ENCODE results near the gene ARHGEF10L.

Gene ARHGEF10L

DNA sequence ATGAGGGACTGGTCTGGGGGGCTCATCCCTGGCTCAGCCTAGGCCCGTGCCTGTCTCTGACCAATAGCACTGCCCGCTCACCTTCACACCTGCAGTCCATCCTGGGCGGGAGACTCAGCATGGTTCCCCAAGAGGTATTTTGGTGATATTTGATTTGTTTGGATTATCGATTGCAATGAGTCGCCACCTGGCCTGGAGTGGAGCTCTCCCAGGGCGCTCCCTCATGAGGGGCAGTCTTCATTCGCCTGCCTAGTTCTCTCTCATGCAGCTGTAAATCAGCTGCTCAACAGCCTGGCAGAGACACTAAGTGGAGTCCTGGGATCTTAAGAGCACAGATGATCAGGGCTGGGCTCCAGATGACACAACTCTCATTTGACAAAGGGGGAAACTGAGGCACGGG is 125.6 kb downstream of the ARHGEF10L start:
- no peak for DNase-seq

DNA sequence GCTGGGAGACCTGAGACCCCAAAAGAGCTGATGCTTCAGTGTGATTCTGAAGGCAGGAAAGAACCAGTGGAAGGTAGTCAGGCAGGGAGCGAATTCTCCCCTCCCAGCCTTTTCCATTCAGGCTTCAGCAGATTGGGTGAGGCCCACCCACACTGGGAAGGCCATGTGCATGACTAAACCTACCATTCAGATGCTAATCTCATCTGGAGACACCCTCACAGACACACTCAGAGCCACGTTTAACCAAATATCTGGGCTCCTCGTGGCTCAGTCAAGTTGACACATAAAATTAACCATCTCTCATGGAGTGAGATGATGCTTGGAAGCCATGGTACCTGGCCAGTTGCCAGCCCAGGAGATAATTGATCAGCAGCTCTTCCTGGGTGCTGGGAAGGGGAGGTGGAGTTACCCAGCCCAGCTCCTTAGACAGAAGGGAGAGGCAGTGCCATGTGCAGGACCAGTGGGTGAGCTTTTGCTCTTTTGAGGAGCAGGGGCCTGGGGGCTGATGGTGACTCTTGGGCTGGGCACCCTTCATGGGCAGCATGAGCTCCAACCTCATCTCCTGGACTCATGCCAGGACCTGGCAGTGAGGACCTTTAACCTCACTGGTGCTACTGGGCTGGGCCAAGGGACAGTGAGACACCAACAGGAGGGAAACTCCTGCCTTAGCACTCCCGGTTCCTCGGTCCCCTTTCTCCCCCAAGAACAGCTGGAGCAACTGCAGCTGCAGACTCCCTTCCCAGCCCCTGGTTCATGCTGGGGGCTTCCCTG is 126.6 kb downstream of the ARHGEF10L start:
- DNase-seq = peak; percentile 46

DNA sequence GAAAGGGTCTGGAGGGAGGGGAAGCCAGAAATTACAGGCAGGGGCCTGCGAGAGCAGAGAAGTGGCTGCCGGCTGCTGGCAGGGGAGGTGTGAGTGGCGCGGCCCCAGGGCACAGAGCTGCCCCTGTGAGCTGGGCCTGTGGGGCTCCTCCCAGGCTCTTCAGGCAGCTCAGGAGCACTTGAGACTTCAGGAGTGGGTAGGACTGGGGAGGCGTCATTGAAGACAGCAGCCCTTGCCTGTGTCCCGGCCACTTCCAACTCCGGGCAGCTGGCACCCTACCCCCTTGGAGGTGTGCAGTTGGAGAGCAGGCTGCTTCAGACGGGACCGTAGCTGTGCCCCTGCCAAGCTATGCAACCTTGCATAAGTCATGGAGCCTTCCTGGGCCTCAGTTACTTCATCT is 128.1 kb downstream of the ARHGEF10L start:
- no peak for DNase-seq

DNA sequence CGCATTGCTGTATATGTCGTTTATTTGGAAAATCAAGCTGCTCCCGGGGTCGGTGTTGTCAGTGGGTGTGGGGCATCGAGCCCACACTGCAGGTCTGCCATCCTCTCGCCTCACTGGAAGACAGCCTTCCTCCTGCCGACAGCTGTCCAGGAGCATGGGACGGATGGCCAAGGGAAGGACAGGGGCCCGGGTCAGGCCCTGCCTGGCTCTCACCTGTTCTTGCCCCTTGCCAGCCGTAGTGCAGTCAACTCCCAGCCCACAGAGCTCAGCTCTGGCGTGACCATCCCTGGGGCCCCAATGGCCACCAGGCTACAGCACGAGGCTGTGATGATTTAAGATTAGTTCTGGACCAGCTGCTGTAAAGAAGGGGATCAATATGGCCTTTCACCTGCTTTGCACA is 128.7 kb downstream of the ARHGEF10L start:
- no peak for DNase-seq

DNA sequence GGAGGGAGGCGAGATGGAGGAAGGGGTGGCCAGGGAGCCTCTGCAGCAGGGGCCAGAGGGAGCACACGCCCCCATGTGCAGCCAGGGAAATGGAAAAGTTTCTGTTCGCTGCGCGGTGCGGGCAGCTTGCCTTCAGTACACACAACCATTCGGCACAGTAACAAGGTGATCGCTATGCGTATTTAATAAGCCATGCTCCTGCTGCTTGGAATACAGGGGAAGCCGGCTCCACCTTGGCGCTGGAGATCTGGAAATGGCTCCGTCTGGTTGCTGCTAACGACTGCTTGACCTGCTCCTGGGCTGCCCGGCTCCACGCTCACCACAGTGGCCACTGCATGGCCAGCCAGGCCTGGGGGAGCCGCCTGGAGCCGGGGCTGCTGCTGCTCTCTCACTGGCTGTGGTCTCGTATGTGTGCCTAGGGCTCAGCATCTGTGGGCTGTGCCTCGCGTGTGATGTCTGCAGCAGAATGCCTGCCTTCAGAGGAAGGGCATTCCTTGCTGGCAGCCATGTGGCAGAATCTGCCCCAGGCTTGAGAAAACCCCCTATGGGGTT is 129.2 kb downstream of the ARHGEF10L start:
- no peak for DNase-seq

DNA sequence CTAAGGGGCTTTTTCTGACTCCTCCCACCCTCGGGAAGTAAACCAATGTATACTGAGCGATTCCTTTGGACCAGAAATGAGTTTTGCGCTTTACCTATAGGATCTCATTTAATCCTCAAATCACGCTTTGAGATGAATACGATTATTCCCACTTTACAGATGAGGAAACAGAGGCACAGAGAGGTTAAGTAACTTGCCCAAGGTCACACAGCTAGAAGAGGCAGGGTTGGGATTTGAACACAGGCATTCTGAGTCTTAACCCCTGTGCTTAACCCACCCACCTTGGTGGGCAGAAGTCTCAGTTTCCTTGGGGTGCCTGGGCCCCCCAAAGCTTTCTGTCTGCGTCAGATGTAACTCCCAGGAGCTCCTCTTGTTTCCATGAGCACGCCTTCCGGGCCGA is 129.8 kb downstream of the ARHGEF10L start:
- no peak for DNase-seq

DNA sequence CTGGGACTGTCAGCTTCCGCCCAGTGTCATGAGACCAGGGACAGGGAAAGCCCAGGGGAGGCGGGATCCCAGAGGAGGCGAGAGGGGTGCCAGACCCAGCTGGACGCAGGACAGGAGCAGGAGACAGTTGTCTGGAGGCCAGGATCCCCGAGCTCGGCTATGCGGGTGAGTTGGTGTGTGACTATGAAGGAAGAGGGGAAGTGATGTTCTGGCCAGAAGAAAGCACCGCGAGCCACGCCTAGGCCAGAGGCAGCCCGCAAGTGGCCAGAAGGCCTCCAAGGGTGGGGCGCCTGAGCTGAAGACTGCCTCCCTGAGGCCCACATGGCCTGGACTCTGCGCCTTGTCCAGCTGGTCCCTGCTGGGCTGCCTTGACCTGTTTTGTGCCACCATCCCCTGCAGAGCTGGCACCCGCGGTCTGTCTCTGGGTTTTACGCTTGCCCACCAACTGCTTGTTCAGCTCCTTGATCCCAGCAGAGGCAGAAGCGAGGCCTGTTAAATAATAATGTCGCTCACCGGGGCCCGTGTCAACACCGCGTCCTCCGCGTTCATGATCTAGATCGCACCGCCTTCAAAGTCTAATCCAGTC is 130.5 kb downstream of the ARHGEF10L start:
- DNase-seq = no peak

DNA sequence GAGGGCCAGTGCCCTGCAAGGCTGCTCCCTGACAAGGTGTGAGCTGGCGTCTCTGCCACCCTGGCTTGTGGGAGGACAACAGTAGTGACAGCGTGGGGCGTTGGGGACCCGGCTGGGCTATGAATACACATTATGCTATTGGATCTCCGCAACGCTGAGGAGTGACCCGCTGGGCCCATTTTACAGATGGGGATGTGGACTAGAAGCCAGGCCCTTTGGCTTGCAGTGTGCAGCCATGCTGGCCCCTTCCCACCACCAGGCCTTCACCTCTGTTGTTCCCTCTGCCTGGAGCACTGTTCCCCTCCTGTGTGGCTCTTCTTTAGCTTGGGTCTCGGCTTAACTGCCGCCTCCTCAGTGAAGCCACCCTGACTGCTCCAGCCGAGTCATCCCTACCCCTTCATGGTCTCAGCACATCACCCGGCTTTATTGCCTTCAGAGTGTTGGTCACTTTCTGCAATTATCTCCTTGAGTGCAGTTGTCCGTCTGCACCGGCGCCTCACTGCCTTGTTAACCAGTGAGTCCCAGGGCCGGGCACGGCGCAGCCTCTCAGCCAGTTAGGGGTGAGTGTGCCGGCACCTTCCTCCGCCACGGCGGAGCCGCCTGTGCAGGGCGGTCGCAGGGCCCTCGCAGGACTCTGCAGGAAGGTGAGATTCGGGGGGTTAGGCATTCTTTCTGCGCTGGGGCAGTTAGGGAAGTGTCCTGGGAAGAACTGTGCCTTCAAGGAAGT is 131.3 kb downstream of the ARHGEF10L start:
- no peak for DNase-seq

DNA sequence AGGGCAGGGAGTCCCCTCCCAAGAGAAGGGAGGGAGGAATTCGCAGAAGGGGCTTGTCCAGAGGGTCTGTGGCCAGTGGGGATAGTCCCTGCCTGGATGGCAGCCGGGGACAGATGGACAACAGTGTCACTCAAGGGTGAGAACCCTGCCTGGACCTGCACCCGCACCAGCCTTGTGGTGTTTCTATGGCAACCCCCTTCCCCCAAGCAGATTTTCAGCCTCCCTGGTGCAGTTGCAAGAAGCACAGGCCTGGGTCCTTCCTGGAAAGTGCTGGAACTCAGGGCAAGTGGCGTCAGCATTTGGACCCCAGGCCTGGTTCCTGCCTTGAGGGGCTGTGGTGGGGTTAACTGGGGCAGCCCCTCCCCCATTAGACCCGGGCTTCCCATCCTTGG is 131.8 kb downstream of the ARHGEF10L start:
- no peak for DNase-seq

DNA sequence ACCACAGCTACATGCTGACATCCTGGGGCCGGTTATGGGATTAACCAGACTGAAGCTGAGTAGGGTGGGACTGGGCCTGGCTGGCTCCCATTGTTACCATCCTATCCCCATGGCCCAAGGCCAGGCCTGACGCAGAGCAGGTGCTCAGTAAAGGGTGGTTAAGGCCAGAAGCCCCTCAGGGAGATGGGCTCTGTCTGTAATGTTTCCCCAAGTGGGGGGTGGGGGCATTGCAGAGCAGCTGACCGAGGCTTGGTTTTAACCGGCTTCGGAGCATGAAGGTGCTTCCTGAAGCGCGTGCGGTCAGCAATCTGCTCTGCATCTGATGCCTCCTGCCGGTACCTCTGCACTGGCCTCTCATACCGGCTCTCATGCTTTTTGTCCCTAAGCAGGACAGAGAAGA is 132.2 kb downstream of the ARHGEF10L start:
- DNase-seq = peak; percentile 6

DNA sequence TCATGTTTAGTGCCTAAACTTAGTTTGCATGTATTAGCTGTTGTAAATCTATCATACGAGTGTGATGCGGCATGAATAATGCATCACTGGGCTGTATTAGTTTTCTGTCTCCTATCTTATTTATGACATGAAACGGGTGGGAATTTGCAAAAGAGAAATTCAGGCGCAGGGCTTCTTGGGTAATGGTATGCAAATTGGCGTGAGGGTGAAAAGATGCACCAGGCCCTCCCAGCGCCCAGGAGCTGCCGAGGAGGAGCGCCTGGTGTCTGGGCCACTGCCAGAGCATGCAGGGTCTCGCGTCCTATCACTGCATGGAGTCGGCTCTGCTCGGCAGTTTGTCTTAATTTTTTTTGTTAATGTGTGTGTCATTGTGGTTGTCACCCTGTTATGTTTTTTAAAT is 132.7 kb downstream of the ARHGEF10L start:
- DNase-seq = no peak

DNA sequence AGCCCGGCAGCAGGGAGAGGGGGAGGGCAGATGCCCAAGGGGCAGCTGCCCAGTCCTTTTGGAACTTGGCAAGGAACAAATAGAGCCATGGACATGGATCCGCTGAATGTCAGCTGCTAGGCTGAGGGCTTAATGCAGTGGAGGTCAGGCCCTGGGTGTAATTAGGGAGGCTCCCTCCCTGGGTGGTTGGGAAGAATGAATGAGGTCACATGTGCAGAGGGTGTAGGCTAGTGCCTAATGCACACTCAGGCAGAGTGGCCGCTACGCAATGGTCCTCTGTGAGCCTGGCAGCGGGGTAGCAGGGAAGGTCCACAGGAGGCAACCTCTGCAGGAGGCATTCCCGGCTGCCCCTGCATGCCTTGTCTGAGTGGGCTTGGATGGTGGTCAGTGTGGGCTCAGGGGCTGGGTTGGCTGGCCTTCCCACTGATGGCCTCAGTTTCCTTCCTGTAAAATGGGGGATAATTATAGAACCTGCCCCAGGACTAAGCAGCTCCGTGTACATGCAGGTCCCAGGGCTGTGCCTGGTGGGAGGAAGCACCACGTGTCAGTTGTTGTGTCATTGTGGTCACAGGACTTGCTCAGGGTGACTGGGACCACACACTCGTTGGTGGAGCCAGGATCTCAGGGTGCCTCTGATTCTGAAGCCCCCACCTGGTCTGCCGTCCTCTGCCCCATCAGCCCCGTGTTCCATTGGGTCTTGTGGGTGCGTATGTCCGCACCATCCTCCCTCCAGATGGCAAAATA is 134.0 kb downstream of the ARHGEF10L start:
- no peak for DNase-seq

DNA sequence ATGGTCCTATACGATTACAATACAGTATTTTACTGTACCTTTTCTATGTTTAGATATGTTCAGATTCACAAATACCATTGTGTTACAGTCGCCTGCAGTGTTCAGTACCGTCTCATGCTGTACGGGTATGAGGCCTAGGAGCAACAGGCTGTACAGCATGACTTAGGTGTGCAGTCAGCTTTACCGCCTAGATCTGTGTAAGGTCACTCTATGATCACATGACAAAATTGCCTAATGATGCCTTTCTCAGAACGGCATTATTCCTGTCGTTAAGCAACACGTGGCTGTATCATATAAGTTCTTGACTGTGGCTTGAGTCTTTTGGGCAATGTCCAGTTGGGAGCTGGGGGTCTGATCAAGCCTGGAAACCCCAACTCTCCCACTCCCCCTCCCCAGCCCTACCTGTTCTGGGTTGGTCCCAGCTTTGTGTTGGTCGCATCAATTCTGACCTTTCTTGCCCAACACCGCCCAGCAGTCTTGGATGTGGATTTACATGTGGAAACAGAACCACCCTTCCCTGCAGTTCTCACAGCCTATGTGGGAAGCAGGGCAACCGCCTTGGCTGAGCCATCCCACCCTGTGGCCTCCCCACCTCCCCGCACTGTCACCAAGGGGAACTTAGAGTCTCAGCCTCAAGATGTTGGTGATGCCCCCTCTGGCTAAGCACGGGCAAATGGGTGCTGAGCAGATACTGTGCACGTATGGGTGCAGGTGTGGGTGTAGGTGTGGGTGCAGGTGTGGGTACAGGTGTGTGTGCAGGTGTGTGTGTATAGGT is 135.4 kb downstream of the ARHGEF10L start:
- no peak for DNase-seq

DNA sequence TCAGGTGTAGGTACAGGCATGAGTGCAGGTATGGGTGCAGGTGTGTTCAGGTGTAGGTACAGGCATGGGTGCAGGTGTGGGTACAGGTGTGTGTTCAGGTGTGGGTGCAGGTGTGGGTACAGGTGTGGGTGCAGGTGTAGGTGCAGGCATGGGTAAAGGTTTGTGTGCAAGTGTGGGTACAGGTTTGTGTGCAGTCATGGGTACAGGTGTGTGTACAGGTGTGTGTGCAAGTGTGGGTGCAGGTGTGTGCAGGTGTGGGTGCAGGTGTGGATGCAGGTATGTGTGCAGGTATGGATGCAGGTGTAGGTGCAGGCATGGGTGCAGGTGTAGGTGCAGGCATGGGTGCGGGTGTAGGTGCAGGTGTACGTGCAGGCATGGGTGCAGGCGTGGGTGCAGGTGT is 136.2 kb downstream of the ARHGEF10L start:
- no peak for DNase-seq

DNA sequence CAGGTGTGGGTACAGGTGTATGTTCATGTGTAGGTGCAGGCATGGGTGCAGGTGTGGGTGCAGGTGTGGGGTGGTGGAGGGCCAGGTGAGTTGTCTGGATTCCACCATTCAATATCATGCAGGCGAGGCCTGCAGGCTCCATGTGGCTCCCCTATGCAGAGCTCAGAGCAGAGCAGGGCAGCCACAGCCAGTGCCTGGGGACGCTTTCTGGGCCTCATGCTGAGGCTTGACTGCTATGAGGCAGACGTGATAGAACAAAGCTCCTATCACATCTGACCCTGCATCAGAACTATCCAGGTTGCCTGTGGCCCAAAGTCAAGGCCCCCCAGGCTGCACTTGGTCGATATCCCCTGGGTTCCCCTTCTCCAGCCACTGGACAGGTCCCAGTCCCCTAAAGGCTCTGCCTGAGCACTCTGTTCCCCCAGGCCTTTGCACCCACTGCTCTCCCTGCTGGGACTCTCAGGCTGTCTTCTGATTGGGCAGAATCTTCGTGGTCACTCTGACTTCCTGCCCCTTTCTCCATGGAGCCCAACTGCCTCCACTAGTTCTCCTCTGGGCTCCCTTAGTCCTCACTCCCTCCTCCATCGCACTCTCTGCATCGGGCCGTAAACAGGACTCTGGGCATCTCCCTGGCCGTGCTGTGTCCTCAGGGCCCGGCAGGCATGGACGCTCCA is 137.0 kb downstream of the ARHGEF10L start:
- DNase-seq = no peak

DNA sequence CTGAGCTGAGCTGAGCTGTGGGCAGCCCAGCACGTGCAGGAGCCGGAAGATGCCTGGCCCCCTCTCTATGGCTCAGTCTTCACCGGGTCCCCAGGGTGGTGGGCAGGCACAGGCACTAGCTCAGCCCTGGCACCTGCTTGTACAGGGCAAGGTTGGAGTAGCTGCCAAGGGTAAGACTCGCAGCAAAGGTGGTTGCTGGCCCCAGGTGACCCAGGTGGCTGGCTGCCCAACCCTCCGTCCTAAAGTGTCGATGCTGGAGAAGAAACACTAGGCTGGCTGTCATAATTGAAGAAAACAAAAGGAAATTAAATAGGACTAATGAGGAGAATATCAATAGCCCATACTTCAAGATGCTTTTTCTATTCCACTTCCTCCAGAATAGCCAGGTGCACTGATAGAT is 138.5 kb downstream of the ARHGEF10L start:
- no peak for DNase-seq

DNA sequence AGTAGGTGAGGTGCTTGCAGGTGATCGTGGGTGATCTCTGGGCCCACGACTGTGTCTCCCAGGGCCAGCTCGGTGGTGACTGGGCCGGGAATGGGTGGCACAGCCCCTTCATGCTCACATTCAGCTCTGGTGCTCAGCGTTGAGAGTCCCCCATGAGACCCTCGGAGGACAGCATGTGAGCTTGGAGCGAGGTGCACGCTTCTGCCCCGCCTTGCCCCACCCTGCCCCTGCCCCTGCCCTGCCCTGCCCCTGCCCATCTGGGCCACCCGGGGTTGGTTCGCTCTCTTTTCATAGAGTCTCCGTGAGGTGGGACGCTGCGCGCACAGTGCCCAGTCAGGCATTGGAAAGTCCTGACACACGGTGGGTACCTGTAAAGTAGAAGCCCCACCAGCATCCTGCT is 140.4 kb downstream of the ARHGEF10L start:
- no peak for DNase-seq

DNA sequence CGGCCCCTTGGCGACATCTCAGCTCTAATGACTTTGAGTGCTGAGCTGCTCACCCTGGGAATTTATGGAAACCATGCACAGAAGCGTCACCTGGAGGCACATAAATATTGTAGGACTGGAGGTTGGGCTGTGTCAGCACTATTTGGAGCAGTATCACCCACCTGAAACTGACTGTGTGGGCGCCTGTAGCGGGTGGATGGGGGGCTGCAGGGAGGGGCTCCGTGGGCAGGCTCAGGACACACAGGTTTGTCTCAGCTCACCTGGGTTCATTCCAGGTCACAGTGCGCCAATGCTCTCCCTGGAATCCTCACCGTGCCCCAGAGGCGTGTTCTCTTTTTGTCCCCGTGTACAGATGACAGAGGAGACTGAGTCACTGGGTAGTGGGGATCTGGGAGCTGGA is 140.8 kb downstream of the ARHGEF10L start:
- DNase-seq = no peak

DNA sequence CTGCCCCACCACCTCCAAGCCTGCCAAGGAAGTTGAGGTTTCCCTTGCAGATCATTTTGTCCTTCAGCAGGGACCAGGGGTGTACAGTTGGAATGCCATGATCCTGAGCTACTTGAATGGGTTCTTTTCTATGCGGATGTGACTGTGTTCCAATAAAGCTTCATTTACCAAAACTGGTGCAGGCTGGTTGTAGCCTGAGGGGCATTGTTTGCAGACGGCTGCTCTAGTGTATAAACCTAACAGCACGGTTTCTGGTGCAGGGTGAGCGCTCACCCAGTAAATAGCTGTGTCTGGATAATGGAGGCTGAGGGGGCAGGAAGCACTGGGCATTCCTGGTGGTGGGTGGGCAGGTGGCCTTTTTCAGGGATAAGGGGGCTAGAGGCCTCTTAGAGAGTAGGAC is 142.9 kb downstream of the ARHGEF10L start:
- DNase-seq = no peak

DNA sequence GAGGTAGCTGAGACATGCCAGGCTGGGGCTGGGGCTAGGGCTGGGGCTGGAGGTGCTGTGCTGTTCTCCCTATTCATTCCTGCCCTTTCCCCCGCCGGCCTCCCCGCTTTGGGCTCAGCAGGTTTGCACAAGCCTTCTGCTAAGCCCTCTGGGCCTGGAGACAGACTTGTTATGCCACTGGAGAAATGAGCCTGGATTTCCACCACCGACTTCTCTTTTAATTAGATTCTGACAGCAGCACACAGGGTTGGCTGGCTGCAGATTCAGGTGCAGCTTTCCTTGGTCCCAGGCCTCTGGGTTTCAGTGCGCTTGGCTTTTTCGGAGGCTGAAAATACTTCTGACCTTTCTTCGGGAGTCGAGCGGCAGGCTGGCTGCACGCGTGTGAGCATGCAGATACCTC is 144.1 kb downstream of the ARHGEF10L start:
- DNase-seq = no peak

DNA sequence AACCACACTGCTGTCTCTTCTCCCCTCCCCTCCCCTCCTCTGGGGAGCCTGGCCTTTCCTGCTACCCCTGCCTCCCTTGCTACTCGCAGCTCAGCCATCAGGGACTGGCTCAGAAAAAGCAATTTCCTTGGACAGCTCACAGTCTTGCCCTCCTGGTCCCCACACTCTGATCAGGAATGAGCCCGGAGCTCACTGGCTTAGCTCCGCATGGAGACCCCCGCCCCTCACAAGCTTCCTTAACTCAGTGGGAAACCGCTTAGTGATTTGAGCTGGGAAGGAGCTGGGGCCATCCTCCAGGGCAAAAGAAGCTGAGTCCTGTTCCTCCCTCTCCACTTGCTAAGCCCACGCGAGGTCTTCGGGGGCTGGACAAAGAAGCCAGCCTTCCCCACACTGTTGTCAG is 145.3 kb downstream of the ARHGEF10L start:
- DNase-seq = no peak

DNA sequence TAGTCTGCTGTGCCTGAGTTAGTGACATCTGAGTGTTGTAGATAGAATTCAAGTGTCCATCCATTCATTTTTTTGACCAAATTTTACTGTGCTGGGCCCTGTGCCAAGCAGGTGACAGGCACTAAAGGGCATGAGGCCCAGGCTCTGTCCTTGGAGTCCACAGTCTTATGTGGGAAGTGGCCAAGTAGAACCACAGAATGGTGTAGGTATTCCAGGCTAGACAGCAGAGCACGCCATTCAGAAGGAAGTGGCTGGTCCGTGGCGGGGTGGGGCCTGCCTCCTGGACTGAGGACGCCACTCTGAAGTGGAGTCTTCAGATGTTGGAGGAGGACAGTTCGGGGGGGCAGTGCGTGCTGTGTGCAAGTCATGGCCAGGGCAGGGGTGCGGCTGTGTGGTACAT is 146.8 kb downstream of the ARHGEF10L start:
- no peak for DNase-seq
